GM12878 (cell line): ENCODE data around the gene ME3.

ENCODE experiments used
- CTCF ChIP-seq, 3 experiments: IDR thresholded peaks in 2 of 3; conservative IDR thresholded peaks in 1 of 3; 2 replicates each; pipeline ENCODE4 v1.5.1; 2011; ENCODE audit warnings: low read depth in 3 of 3, low read length in 3 of 3, mild to moderate bottlenecking in 3 of 3, control low read depth in 2 of 3, moderate library complexity in 2 of 3, inconsistent platforms in 1 of 3, mixed read lengths in 1 of 3; ENCODE audit not compliant: control insufficient read depth in 2 of 3, insufficient read depth in 1 of 3; ENCODE audit errors: extremely low read depth in 1 of 3
- FOXK2 ChIP-seq: fragments of 450-650 bp; IDR thresholded peaks from 2 replicates; pipeline ENCODE4 v1.6.1; 2017; ENCODE audit warnings: mild to moderate bottlenecking, moderate library complexity
- MAX ChIP-seq: IDR thresholded peaks from 2 replicates; pipeline ENCODE4 v1.6.1; 2012; ENCODE audit warnings: low read depth, low read length, improper control_type of control experiment
- NFIC ChIP-seq: IDR thresholded peaks from 2 replicates; pipeline ENCODE4 v1.6.1; 2012; ENCODE audit warnings: low read depth, mild to moderate bottlenecking, inconsistent platforms, low read length, moderate library complexity
- POLR2A ChIP-seq: IDR thresholded peaks from 2 replicates; pipeline ENCODE4 v1.6.1; 2011; ENCODE audit warnings: low read depth, mild to moderate bottlenecking, low read length
- POLR2AphosphoS5 ChIP-seq: IDR thresholded peaks from 2 replicates; pipeline ENCODE4 v1.6.1; 2011; ENCODE audit warnings: mild to moderate bottlenecking, low read length, inconsistent platforms
- POU2F2 ChIP-seq: IDR thresholded peaks from 3 replicates; pipeline ENCODE4 v1.6.1; 2011; ENCODE audit warnings: low read depth, mild to moderate bottlenecking, low read length, borderline replicate concordance
- SIN3A ChIP-seq: IDR thresholded peaks from 2 replicates; pipeline ENCODE4 v1.6.1; 2012; ENCODE audit warnings: low read depth, low read length, improper control_type of control experiment
- SUZ12 ChIP-seq: fragments of 200-600 bp; sonication (generic); IDR thresholded peaks from one replicate; pipeline ENCODE4 v1.6.1; 2018; ENCODE audit warnings: antibody characterized with exemption, mild to moderate bottlenecking; ENCODE audit not compliant: unreplicated experiment
- TCF7 ChIP-seq: IDR thresholded peaks from 2 replicates; pipeline ENCODE4 v1.6.1; 2014; ENCODE audit warnings: antibody characterized with exemption, borderline replicate concordance
- YY1 ChIP-seq: IDR thresholded peaks from 2 replicates; pipeline ENCODE4 v1.6.1; 2011; ENCODE audit warnings: low read depth, mild to moderate bottlenecking, low read length
- ZBTB11 ChIP-seq: fragments of 450-650 bp; formaldehyde crosslinking; IDR thresholded peaks from 2 replicates; pipeline ENCODE4 v1.5.0; 2022; ENCODE audit warnings: mild to moderate bottlenecking, missing genetic modification characterization
- ZZZ3 ChIP-seq: IDR thresholded peaks from 2 replicates; pipeline ENCODE4 v1.6.1; 2011; ENCODE audit warnings: low read depth; ENCODE audit not compliant: control insufficient read depth, insufficient read length

- TF ChIP-seq NFIC (no peak), FOXK2 (no peak), POLR2A (no peak), POLR2AphosphoS5 (no peak), SUZ12 (no peak), CTCF (IDR thresholded peaks at IDR 0.05 in 2 of 3, conservative IDR thresholded peaks at IDR 0.05 in 1 of 3; ENCODE audit: control insufficient read depth in 2 of 3, extremely low read depth in 1 of 3, insufficient read depth in 1 of 3, low read depth in 3 of 3, low read length in 3 of 3) (no peak), POU2F2 (no peak), SIN3A (no peak), ZZZ3 (no peak), YY1 (no peak), MAX (no peak), TCF7 (no peak), ZBTB11 (CRISPR knock-in tag) (no peak)
These were observed 207.8 kb downstream of the ME3 start for GRCh38 chr11:86464509-86465221.
